HG03139 (cell line): Measurements from ENCODE around the gene ZNF530.
A peak's percentile ranks its signal among the peaks of the same experiment; 100 is the strongest.

Experiments used
- ATAC-seq: cut with Tn5 transposase; IDR thresholded peaks from one replicate; pipeline ENCODE4 v1.9.1; 2021; ENCODE audit not compliant: unreplicated experiment

ZNF530 gene

DNA sequence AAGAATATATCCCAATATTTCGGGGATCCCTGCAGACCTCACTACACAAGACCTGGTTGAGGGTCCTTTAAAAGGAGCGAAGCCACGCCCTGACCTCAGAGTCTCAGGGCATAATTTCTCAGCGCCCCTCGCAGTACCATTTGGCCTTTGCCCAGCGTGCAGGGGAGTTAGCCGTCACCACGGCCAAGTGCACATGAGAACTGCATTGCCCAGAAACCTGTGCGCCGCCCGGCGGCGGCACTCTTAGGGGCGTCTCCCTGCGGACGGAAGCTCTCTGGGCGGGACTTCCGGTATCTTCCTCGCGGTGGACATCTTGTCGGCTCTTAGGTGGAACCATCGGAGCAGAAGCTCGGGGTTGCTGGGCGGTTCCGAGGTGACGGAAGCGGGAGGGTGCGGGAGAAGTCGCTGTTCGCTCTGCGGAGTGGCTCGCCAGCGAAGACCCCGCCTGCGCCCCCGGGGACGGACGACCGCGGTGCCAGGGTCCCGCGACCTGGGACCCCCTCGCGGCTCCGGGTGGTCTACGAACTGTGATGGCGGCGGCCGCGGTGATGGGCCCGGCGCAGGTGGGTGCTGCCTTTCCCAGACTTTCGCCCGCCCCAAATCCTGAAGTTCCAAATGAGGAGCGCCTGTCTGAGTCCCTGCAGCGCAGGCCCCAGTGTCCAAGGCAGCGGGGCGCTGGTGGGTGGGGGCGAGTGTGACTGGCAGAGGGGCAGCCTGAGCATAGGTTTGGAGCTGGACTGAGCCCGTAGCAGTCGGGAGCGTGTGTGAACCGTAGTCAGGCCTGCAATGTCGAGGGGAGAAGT, 14.5 kb downstream of the ZNF530 start, which contains the start of gene ZNF134:
Gene ZNF134, plus strand, starts transcription at position 302 of the 803 bp plus-strand sequence. CDS start 5,227 bp downstream, outside the sequence.
- ATAC-seq: peak; percentile 94

DNA sequence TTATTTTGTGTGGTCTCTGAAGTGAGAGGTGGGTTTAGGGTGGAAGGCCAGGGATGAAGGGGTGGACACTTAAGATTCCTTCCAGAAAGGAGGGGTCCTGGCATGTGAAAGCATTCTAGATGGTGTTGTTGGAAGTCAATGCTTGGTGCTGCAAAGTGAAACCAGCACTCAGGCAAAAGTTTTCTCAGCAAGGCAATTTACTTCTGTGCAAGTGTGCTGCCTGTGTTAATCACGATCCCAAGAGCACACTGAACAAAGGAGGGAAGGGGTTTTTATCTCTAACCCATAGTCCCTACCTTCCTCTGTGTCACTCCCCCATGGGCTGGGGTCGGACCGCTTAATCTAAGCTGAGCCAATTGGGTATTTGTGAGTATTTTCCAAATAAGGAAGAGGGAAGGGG, 15.7 kb downstream of the ZNF530 start:
- ATAC-seq: no peak

DNA sequence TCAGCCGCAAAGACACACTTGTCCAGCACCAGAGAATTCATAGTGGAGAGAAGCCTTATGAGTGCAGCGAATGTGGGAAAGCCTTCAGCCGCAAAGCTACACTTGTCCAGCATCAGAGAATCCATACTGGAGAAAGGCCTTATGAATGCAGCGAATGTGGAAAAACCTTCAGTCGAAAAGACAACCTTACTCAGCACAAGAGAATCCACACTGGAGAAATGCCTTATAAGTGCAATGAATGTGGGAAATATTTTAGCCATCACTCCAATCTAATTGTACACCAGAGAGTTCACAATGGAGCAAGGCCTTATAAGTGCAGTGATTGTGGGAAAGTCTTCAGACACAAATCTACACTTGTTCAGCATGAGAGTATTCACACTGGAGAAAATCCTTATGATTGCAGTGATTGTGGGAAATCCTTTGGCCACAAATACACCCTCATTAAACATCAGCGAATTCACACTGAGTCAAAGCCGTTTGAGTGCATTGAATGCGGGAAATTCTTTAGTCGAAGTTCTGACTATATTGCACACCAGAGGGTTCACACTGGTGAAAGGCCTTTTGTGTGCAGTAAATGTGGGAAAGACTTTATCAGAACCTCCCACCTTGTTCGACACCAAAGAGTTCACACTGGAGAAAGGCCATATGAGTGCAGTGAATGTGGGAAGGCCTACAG, 21.1 kb downstream of the ZNF530 start:
- ATAC-seq: no peak

DNA sequence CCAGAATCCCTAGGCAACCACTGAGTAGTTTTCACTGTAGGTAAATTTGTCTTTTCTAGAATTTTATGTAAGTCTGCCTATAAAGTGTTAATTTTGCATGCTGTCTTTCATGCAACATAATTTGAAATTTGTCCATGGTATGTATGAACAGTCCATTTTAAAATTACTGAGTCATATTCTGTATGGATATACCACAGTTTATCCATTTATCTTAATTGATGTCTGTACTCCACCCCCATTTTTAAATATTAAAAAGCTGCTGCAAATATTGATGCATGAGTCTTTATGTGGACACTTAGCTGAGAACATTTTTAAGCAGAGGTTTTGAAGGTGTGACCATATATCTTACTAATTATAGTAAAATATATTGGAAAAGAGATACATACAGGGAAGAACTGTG, 23.4 kb downstream of the ZNF530 start:
- no peak for ATAC-seq

DNA sequence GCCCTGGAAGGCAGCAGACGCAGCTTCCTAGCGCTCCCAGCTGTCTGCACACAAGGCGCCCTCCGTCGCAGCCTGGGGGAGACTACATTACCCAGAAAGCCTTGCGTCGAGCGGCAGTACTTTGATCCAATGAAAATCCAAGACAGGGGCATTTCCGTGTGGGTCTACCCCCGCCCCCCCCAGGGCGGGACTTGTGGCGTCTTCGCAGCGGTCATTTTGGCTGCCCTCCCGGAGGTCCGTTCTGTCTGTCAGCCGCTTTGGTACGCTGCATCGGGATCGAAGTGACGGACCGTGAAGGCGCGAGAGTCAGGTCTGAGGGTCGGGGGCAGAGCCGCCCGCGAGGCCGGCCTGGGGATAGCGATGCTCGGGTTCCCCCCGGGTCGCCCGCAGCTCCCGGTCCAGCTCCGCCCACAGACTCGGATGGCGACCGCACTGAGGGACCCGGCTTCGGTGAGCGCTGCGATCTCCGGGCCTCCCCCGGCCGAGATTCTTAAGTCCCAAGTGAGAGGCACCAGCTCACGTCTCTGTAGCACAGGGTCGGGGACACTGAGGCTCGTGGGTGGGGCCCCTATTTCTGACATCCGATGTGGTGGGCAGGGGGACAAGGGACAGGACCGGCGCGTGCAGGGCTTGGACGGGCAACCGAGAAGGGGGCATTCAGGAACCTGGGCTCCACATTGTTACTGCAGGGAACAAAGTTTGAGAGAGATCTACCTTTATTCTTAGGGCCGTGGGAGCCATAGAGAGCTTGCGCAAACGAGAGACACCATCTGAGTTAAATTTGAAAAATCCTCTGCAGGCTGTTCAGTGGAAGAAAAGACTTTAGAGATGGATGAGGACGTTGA, 33.5 kb downstream of the ZNF530 start, which contains the start of gene ZNF211:
Gene ZNF211, plus strand, starts transcription at position 182 of the 845 bp plus-strand sequence. Its CDS starts 179 bp downstream, at position 361.
- peak; percentile 87 for ATAC-seq

DNA sequence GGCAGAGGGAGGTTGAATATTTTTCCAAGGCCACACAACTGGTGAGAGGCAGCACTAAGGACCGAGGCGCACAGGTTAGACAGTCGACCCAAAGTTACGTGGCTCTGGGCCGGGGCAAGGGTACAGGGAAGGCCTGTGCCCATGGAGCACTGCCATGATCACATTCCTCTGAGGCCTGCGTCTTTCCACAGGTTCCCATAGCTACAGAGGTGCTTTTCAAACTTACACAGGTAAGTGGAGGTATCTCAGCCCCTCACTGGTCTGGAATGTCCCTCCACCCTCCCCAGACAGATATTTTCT, 34.1 kb downstream of the ZNF530 start:
- ATAC-seq: no peak

DNA sequence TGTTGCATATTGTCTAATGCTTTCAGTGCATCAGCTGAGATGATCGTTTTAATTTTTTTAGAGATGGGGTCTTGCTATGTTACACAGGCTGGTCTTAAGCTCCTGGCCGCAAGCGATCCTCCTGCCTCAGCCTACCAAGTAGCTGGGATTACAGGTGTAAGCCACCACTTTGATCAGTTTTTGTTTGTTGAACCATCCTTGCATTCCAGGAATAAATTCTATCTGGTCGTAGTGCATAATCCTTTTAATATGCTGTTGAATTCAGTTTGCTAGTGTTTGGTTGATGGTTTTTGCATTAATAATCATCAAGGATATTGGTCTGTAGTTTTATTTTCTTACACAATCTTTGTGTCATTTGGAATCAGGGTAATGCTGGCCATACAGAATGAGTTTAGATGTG, 37.7 kb downstream of the ZNF530 start:
- ATAC-seq: no peak

DNA sequence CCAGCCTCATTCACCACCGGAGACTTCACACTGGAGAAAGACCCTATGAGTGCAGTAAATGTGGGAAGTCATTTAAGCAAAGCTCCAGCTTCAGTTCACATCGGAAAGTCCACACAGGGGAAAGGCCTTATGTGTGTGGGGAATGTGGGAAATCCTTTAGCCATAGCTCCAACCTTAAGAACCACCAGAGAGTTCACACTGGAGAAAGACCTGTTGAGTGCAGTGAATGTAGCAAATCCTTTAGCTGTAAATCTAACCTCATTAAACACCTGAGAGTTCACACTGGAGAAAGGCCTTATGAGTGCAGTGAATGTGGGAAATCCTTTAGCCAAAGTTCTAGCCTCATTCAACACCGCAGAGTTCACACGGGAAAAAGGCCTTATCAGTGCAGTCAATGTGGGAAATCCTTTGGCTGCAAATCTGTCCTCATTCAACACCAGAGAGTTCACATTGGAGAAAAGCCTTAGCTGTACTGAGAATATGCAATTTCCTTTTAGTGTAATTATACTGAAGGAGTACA, 42.1 kb downstream of the ZNF530 start:
- ATAC-seq: no peak

DNA sequence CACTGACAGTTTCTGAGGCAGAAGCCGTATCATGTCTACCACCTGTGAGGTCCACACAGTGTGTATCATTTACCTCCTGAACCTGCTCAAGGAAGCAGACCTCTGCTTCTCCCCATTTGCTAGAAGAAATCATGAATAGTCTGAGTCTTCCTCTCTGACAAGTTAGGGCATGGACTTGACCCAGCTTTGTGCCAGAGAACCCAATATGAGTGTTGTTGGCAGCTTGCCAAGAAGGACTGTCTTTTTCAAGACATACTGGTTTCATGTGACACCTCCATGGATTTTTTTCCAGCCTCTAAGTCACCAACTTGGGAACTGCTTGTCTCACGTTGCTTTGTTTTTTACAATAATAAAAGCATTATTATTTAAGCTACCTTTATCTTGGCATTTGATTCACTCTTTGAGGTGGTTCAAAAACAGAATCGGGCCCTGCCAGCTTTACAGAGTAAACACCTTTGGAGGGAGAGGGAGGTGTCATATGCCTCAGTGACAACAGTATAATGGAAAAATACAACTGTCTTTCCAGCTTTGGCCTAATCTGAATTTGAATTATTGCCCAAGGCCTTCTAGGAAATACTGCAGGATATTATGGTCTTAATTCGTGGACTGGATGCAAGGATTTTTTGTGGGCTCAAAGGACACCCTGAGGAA, 42.8 kb downstream of the ZNF530 start:
- ATAC-seq: no peak

DNA sequence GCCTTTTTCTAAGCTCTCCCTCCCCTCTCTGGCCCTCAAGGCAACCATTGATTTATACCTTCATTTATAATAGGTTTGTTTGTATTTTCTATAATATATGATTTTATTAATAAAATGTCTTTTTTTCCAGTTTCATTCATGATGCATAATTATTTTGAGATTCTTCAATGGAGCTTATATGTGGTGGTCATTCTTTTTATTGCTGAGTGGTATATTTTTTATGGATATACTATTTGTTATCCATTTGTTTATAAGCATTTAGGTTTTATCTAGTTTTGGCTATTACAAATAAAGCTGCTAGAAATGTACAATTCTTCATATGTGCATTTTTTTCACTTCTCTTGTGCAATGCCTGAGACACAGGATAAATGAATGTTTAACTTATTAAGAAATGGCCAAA, 44.0 kb downstream of the ZNF530 start:
- ATAC-seq: no peak

DNA sequence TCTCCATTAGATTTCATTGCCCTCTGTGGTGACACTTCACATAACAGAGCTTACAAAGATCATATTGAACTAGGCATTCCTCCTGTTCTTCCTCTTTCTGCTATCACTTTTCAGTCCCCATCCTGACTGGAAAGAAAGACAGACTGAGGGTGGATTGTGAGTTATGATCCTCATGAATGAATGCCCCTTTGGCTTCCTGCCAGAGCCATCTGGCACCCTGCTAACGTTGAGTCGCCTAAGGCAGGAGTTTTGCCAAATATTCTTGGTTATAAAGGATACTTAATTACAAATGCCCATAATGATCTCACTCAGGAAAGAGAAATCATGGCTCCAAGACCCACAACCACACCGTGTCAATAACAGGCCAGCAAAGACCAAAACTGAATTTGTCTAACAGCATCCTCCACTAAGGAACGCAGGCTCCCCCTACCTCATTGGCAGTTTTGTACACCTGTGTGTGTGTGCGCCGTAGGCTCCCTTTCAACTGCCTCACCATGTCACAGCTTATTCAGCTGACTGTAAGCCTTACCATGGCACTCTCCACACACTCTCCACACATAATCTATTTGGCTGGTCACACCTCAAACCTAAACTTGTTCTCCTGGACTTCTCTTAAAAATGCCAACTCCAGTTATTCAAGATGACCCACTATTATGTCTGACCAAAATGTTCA, 48.8 kb downstream of the ZNF530 start:
- ATAC-seq: no peak

DNA sequence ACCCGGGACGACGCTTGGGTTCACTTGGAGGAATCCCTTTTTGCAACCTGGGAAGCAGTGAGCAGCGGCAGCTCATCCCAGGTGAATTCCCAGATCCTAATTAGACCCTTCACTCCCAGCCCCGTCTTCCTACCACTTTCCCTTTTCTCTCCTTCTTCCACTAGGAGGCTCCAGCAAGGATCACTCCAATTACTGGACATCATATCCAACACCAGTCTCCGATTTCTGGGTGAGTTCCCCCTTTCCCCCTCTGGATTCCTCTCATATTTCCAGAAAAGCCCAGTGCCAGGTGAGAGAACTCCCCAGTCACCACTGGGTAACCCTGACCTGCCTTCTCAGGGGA, 51.9 kb downstream of the ZNF530 start:
- ATAC-seq: no peak

DNA sequence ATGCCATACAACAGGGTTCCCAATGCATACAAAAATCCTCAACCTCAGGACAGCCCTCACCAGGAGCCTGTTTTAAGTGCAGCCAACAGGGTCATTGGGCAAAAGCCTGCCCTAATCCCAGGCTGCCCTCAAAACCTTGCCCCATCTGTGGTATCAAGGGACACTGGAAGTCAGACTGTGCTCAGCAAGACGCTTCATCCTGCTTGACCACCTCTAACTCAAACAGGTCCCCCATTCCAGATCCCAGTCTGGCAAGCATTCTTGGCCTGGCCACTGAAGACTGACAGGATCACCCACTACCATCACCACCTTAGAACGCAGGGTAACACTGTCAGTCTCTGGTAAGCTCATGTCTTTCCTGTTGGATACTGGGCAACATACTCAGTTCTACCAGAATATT, 54.0 kb downstream of the ZNF530 start:
- ATAC-seq: no peak

DNA sequence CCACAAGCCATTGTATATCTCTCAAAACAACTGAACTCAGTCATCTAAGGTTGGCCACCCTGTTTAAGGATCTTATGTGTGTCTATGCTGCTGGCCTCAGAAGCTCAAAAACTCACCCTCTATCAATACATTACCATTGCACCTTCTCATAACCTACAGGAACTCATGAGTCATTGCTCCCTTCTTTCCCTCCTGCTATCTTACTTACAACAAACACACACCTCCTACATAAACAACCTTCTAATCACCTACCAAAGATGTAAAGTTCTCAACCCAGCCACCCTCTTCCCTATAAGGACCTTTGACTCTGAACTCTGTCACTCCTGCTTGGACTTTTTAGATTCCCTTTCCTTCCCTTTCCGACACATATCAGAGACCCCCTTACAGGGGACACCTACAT, 55.8 kb downstream of the ZNF530 start:
- no peak for ATAC-seq

DNA sequence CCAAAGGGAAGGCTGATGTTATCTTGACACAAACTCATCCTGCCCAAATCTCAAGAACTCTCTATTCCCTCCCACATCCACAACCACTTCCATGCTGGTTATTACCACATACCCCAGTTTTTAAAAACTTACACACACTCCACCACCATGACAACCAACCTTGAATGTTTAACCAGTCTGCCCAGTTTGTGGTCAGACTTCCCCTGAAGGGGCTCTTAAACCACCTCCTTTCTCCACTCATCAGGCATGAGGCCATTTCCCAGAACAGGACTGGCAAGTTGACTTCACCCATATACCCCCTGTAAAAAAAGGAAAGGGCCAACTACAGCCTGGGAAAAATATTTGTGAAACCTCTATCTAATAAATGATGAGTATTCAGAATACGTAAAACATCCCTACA, 56.7 kb downstream of the ZNF530 start:
- ATAC-seq: no peak
